Endothelial cell (in vitro differentiated cells): ENCODE data around the gene IRAK2. TPM values are rescaled to one million over a fixed set of nuclear protein-coding genes. Genes with fewer than 3 reads are reported as not detected.

ENCODE experiments used
- DNase-seq: peaks from one replicate; pipeline ENCODE4 v3.0.0; 2021; ENCODE audit warnings: low spot score
- H3K27ac Mint-ChIP-seq: one replicate; pipeline ENCODE4 v1.8.0; 2021; ENCODE audit warnings: mixed read lengths, inconsistent platforms; ENCODE audit not compliant: unreplicated experiment
- H3K27me3 Mint-ChIP-seq: one replicate; pipeline ENCODE4 v1.8.0; 2021; ENCODE audit warnings: mild to moderate bottlenecking, moderate library complexity, mixed read lengths, inconsistent platforms; ENCODE audit not compliant: unreplicated experiment
- H3K36me3 Mint-ChIP-seq: one replicate; pipeline ENCODE4 v1.8.0; 2021; ENCODE audit warnings: mild to moderate bottlenecking, low read depth, mixed read lengths, inconsistent platforms; ENCODE audit not compliant: unreplicated experiment
- H3K4me1 Mint-ChIP-seq: one replicate; pipeline ENCODE4 v1.8.0; 2021; ENCODE audit warnings: mild to moderate bottlenecking, mixed read lengths, inconsistent platforms; ENCODE audit not compliant: unreplicated experiment
- H3K4me3 Mint-ChIP-seq: one replicate; pipeline ENCODE4 v1.8.0; 2021; ENCODE audit warnings: mild to moderate bottlenecking, mixed read lengths, inconsistent platforms; ENCODE audit not compliant: unreplicated experiment
- H3K9me3 Mint-ChIP-seq: one replicate; pipeline ENCODE4 v1.8.0; 2021; ENCODE audit warnings: mixed read lengths, inconsistent platforms; ENCODE audit not compliant: unreplicated experiment
- CTCF ChIP-seq: fragments of 200-600 bp; sonication (generic); IDR thresholded peaks from one replicate; pipeline ENCODE4 v1.5.0; 2021; ENCODE audit warnings: antibody characterized with exemption; ENCODE audit not compliant: unreplicated experiment
- total RNA-seq: library from RNA; stranded (reverse); fragmentation: NEBNext Ultra II Directional; extraction: Animal tissue kit (Norgen Biotek cat#: 25700); gene quantifications from one replicate; pipeline ENCODE4 v1.2.1, GENCODE V29; 2021; ENCODE audit not compliant: unreplicated experiment

IRAK2 gene
- total RNA-seq, 1 donor from 2014 or later, result 1.1 TPM

GRCh38 chr3:10273702-10274305 lies 109.1 kb downstream of the IRAK2 start:
- TF ChIP-seq CTCF, result no peak
- no peaks in the 10 kb centered on the region for H3K9me3 Mint-ChIP-seq
- peaks cover 6% of the 10 kb centered on the region for H3K4me1 Mint-ChIP-seq
- H3K36me3 Mint-ChIP-seq, result peaks cover 20% of the 10 kb centered on the region
- no peak overlapping the region for H3K27ac Mint-ChIP-seq
- peaks cover 2% of the 10 kb centered on the region for H3K27me3 Mint-ChIP-seq
- H3K4me3 Mint-ChIP-seq, result no peak overlapping the region
- DNase-seq, result no peak

- no peak for DNase-seq
- H3K4me1 Mint-ChIP-seq, result peaks cover 6% of the 10 kb centered on the region
These were observed 109.9 kb downstream of the IRAK2 start for GRCh38 chr3:10274601-10275000.

GRCh38 chr3:10277115-10277625 lies 112.5 kb downstream of the IRAK2 start:
- TF ChIP-seq CTCF, result no peak
- Mint-ChIP-seq H3K36me3 (peaks cover 32% of the 10 kb centered on the region), H3K4me1 (peaks cover 6% of the 10 kb centered on the region), H3K27me3 (peaks cover 2% of the 10 kb centered on the region), H3K4me3 (peak overlapping the region; percentile 11), H3K27ac (no peak overlapping the region), H3K9me3 (no peaks in the 10 kb centered on the region)
- no peak for DNase-seq

More at GRCh38 chr3:10274601-10275000, 109.9 kb downstream of the IRAK2 start:
- TF ChIP-seq CTCF, result no peak
- Mint-ChIP-seq H3K27ac (no peak overlapping the region), H3K4me3 (no peak overlapping the region), H3K27me3 (peaks cover 2% of the 10 kb centered on the region), H3K36me3 (peaks cover 24% of the 10 kb centered on the region), H3K9me3 (no peaks in the 10 kb centered on the region)

- DNase-seq, result no peak
- peaks cover 2% of the 10 kb centered on the region for H3K27me3 Mint-ChIP-seq
- no peak overlapping the region for H3K4me3 Mint-ChIP-seq
- H3K4me1 Mint-ChIP-seq, result peaks cover under 1% of the 10 kb centered on the region
- H3K36me3 Mint-ChIP-seq, result peaks cover 25% of the 10 kb centered on the region
- TF ChIP-seq CTCF, result no peak
- H3K9me3 Mint-ChIP-seq, result no peaks in the 10 kb centered on the region
- no peak overlapping the region for H3K27ac Mint-ChIP-seq
These were observed 113.8 kb downstream of the IRAK2 start for GRCh38 chr3:10278501-10278900.

- Mint-ChIP-seq H3K27me3 (peaks cover 4% of the 10 kb centered on the region), H3K36me3 (peaks cover 28% of the 10 kb centered on the region), H3K27ac (no peak overlapping the region), H3K4me1 (peaks cover 6% of the 10 kb centered on the region), H3K4me3 (peak overlapping the region; percentile 25), H3K9me3 (no peaks in the 10 kb centered on the region)
- TF ChIP-seq CTCF, result no peak
- no peak for DNase-seq
These were observed 114.9 kb downstream of the IRAK2 start for GRCh38 chr3:10279384-10280176.
